Measurements from ENCODE around the gene PXN.

The PXN gene

DNA sequence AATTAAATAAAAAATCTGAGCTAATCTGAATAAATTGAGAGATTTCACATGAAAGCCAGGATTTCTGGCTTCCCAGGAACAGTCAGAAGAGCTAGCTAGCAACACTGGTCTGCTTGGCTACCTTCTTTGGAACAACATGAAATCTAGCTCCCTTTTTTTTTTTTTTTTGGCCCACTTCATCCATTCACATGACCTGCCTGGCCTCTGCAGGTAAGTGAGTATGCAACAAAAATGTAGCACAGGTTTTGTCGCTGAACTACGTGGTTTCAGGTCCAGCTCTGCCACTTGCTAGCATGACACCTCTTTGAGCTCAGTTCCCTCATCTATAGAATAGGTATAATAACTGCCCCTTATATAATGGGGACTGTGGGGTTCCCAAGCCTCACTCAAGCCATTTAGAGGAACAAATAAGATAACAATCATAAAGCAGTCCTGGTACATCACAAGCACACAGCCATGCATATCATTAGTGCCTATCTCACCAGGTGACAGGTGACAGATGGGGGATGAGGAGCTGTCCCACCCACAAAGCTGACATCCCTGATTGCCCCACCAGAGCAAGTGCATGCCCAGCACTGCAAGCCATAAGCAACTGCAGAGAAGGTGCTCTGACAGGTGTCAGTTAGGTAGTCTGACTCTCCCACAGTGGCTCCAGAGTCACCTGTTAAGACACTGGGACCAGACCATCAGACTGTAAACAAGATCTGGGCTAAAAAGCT, 25.6 kb downstream of the PXN start:
- Histone ChIP-seq H3K9me3 (ENCODE audit: control insufficient read depth, insufficient read depth, low read depth, low read length) (no peaks in the 10 kb centered on the region), H3K27ac (ENCODE audit: extremely low read depth, low read depth, low read length) (no peak overlapping the region), H3K4me3 (ENCODE audit: low read depth, low read length) (no peak overlapping the region), H3K36me3 (ENCODE audit: control insufficient read depth in 2 of 2, insufficient read depth in 1 of 2, low read length in 2 of 2) (no peaks in the 10 kb centered on the region), H3K4me1 (ENCODE audit: control insufficient read depth, insufficient read depth, low read length) (peaks cover 7% of the 10 kb centered on the region)
- peak; percentile 77 for TF ChIP-seq SCRT2 (tag by site-specific recombination; IDR thresholded peaks at IDR 0.05)
- TF ChIP-seq ZNF350 (tag by site-specific recombination; IDR thresholded peaks at IDR 0.05): no peak
- no peak for TF ChIP-seq GLI4 (tag by site-specific recombination; IDR thresholded peaks at IDR 0.05)
- no peak for TF ChIP-seq ZNF335 (tag by site-specific recombination; conservative IDR thresholded peaks at IDR 0.05)
- 0 out of 2 replicates have a peak, but pooled peaks have one; percentile 30 for TF ChIP-seq SCRT1 (tag by site-specific recombination; IDR thresholded peaks at IDR 0.05; ENCODE audit: borderline replicate concordance)
- CTCF ChIA-PET: interaction anchor here (1.6 to 9.3 kb wide), 5 partner anchors 10 to 62 kb away, joined by 3 to 132 read pairs (median 8); partner anchors contain the start of genes PXN and SIRT4
- POLR2A ChIA-PET: interaction anchor here (1.3 to 1.7 kb wide), 3 partner anchors 39 to 52 kb away, joined by 4 to 11 read pairs (median 6); partner anchors contain the start of genes RNU4-2 and RPLP0

GRCh38 chr12:120238839-120239445, 26.6 kb downstream of the PXN start:
- H3K4me1 ChIP-seq (ENCODE audit: control insufficient read depth, insufficient read depth, low read length): peaks cover 12% of the 10 kb centered on the region
- no peaks in the 10 kb centered on the region for H3K9me3 ChIP-seq (ENCODE audit: control insufficient read depth, insufficient read depth, low read depth, low read length)
- H3K36me3 ChIP-seq (ENCODE audit: control insufficient read depth in 2 of 2, insufficient read depth in 1 of 2, low read length in 2 of 2): no peaks in the 10 kb centered on the region
- CTCF ChIA-PET: interaction anchor here (1.6 to 9.3 kb wide), 3 partner anchors 9 to 63 kb away, joined by 3 to 132 read pairs (median 75); partner anchors contain the start of genes PXN and SIRT4
- H3K27ac ChIP-seq (ENCODE audit: extremely low read depth, low read depth, low read length): no peak overlapping the region
- no peak overlapping the region for H3K4me3 ChIP-seq (ENCODE audit: low read depth, low read length)
- POLR2A ChIA-PET: interaction anchor here (1.3 to 1.4 kb wide), 2 partner anchors 38 to 53 kb away, joined by 4 to 6 read pairs; partner anchors contain the start of genes RNU4-2 and RPLP0
- TF ChIP-seq, protein P1, sequence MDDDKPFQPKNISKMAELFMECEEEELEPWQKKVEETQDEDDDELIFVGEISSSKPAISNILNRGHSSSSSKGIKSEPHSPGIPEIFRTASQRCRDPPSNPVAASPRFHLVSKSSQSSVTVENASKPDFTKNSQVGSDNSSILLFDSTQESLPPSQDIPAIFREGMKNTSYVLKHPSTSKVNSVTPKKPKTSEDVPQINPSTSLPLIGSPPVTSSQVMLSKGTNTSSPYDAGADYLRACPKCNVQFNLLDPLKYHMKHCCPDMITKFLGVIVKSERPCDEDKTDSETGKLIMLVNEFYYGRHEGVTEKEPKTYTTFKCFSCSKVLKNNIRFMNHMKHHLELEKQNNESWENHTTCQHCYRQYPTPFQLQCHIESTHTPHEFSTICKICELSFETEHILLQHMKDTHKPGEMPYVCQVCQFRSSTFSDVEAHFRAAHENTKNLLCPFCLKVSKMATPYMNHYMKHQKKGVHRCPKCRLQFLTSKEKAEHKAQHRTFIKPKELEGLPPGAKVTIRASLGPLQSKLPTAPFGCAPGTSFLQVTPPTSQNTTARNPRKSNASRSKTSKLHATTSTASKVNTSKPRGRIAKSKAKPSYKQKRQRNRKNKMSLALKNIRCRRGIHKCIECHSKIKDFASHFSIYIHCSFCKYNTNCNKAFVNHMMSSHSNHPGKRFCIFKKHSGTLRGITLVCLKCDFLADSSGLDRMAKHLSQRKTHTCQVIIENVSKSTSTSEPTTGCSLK (tag by site-specific recombination; IDR thresholded peaks at IDR 0.05): no peak
- no peak for TF ChIP-seq KLF1 (tag by site-specific recombination; IDR thresholded peaks at IDR 0.05)
- TF ChIP-seq ZSCAN23 (tag by site-specific recombination; IDR thresholded peaks at IDR 0.05): no peak

- CTCF ChIA-PET: interaction anchor here (0.5 to 9.3 kb wide), 6 partner anchors 9 to 863 kb away, joined by 3 to 132 read pairs (median 4); partner anchors contain the start of genes PXN and RPLP0
- POLR2A ChIA-PET: interaction anchor here (1.3 to 1.4 kb wide), 2 partner anchors 37 to 53 kb away, joined by 4 to 9 read pairs; partner anchors contain the start of genes RNU4-2 and RPLP0
- Histone ChIP-seq H3K4me1 (ENCODE audit: control insufficient read depth, insufficient read depth, low read length) (peaks cover 12% of the 10 kb centered on the region), H3K27ac (ENCODE audit: extremely low read depth, low read depth, low read length) (no peak overlapping the region), H3K4me3 (ENCODE audit: low read depth, low read length) (no peak overlapping the region), H3K9me3 (ENCODE audit: control insufficient read depth, insufficient read depth, low read depth, low read length) (no peaks in the 10 kb centered on the region), H3K36me3 (ENCODE audit: control insufficient read depth in 2 of 2, insufficient read depth in 1 of 2, low read length in 2 of 2) (no peaks in the 10 kb centered on the region)
- TF ChIP-seq ZNF660 (tag by site-specific recombination; IDR thresholded peaks at IDR 0.05) (no peak), ZNF830 (tag by site-specific recombination; IDR thresholded peaks at IDR 0.05; ENCODE audit: low read depth) (no peak), ZNF837 (tag by site-specific recombination; IDR thresholded peaks at IDR 0.05) (no peak), ZNF561 (tag by site-specific recombination; IDR thresholded peaks at IDR 0.05; ENCODE audit: borderline replicate concordance) (no peak), ZNF791 (tag by site-specific recombination; IDR thresholded peaks at IDR 0.05) (no peak), ZNF518A (tag by site-specific recombination; conservative IDR thresholded peaks at IDR 0.05; ENCODE audit: low read depth) (no peak)
- TF ChIP-seq, protein P1 (tag by site-specific recombination; IDR thresholded peaks at IDR 0.05): no peak
- TF ChIP-seq, protein P2, sequence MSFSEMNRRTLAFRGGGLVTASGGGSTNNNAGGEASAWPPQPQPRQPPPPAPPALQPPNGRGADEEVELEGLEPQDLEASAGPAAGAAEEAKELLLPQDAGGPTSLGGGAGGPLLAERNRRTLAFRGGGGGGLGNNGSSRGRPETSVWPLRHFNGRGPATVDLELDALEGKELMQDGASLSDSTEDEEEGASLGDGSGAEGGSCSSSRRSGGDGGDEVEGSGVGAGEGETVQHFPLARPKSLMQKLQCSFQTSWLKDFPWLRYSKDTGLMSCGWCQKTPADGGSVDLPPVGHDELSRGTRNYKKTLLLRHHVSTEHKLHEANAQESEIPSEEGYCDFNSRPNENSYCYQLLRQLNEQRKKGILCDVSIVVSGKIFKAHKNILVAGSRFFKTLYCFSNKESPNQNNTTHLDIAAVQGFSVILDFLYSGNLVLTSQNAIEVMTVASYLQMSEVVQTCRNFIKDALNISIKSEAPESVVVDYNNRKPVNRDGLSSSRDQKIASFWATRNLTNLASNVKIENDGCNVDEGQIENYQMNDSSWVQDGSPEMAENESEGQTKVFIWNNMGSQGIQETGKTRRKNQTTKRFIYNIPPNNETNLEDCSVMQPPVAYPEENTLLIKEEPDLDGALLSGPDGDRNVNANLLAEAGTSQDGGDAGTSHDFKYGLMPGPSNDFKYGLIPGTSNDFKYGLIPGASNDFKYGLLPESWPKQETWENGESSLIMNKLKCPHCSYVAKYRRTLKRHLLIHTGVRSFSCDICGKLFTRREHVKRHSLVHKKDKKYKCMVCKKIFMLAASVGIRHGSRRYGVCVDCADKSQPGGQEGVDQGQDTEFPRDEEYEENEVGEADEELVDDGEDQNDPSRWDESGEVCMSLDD (tag by site-specific recombination; IDR thresholded peaks at IDR 0.05): no peak
Measured at GRCh38 chr12:120238217-120238616, 27.3 kb downstream of the PXN start.

Measured in HEK293 (cell line).